ENCODE data around the gene SUCLA2. TPM values are rescaled to one million over a fixed set of nuclear protein-coding genes. Genes with fewer than 3 reads are reported as not detected.
"Not testable (repeated sequence)": the region's sequence is repeated elsewhere in the genome, so short reads cannot be mapped to it uniquely, and the experiment has no call there.

Gene SUCLA2
- total RNA-seq, 1 experiment from 2014 or later: 97.5 TPM

DNA sequence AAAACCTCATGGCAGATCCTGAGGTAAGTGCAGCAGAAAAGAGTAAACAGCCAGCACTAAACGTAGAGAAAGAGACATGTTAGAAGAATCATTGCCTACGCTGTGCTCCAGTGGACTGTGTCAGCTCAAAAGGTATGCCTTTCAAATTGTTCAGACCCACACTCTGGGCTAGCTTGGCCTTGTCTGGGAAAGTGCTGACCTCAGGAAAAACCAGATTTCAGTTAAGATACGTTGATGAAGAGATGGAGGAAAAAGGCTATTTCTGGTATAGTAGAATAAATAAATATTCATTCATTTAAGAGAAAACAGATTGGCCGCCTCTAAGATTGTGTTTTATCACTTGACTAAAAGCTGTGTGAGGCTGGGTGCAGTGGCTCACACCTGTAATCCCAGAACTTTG lies 9.6 kb upstream of the SUCLA2 start:
- DNase-seq: no peak
- Histone ChIP-seq H3K27ac (no peak overlapping the region), H3K4me1 (0 out of 2 replicates have a peak, but pooled peaks cover 3% of the 10 kb centered on the region), H3K4me3 (no peak overlapping the region), H3K27me3 (no peaks in the 10 kb centered on the region), H3K36me3 (no peaks in the 10 kb centered on the region), H3K9me3 (replicated peaks) (no peaks in the 10 kb centered on the region)

DNA sequence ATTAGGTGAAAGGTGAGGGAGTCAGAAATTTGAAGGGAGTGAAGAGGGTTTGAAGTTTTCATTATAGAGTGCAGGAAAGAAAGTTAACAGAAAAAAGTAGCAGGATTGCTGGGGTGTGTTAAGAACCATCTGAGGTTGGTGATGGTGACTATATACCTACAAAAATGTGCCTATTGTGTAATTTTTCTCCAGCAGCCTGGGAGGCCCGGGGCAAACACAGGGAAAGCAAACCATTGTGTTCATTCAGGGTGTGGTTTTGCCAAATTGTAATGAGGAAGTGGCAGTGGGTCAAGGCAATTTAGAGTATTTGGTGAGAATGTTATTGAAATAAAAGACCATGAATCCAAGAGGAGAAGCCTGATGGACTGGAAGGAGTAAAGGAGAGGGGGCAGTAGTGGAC lies 8.2 kb upstream of the SUCLA2 start:
- no peak for DNase-seq
- 0 out of 2 replicates have a peak, but pooled peaks cover 3% of the 10 kb centered on the region for H3K4me1 ChIP-seq

GRCh38 chr13:48006396-48006795 lies 5.3 kb upstream of the SUCLA2 start:
- no peak for DNase-seq
- Histone ChIP-seq H3K4me3 (no peak overlapping the region), H3K27me3 (no peaks in the 10 kb centered on the region), H3K36me3 (no peaks in the 10 kb centered on the region), H3K4me1 (peaks cover 5% of the 10 kb centered on the region; the same call in 1 of the 2 replicates), H3K27ac (no peak overlapping the region), H3K9me3 (replicated peaks) (no peaks in the 10 kb centered on the region)

More for the DNA sequence above, 8.2 kb upstream of the SUCLA2 start:
- Histone ChIP-seq H3K27me3 (no peaks in the 10 kb centered on the region), H3K9me3 (replicated peaks) (no peaks in the 10 kb centered on the region), H3K4me3 (no peak overlapping the region), H3K36me3 (no peaks in the 10 kb centered on the region), H3K27ac (no peak overlapping the region)

DNA sequence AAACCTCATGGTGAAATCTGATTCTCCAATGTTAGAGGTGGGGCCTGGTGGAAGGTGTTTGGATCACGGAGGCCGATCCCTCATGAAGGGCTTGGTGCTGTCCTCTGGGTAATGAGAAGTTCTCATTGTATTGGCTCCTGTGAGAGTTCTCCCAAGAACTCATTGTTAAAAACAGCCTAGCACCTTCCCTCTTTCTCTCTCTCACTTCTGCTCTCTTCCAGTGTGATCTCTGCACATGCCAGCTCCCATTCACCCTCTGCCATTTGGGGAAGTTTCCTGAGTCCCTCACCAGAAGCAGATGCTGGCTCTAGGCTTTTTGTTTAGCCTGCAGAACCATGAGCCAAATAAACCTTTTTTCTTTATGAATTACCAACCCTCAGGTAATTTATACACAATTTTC lies 3.1 kb upstream of the SUCLA2 start:
- H3K4me3 ChIP-seq: no peak overlapping the region
- no peaks in the 10 kb centered on the region for H3K36me3 ChIP-seq
- no peak for DNase-seq
- H3K27me3 ChIP-seq: no peaks in the 10 kb centered on the region
- no peaks in the 10 kb centered on the region for H3K9me3 ChIP-seq (replicated peaks)
- peaks cover 5% of the 10 kb centered on the region; the same call in 1 of the 2 replicates for H3K4me1 ChIP-seq
- no peak overlapping the region for H3K27ac ChIP-seq

GRCh38 chr13:48001999-48002398 lies 926 bp upstream of the SUCLA2 start:
- not testable (repeated sequence) for H3K27ac ChIP-seq; H3K27me3 ChIP-seq; H3K9me3 ChIP-seq (replicated peaks); H3K4me3 ChIP-seq; H3K4me1 ChIP-seq; DNase-seq
- peaks cover 13% of the 10 kb centered on the region for H3K36me3 ChIP-seq

DNA sequence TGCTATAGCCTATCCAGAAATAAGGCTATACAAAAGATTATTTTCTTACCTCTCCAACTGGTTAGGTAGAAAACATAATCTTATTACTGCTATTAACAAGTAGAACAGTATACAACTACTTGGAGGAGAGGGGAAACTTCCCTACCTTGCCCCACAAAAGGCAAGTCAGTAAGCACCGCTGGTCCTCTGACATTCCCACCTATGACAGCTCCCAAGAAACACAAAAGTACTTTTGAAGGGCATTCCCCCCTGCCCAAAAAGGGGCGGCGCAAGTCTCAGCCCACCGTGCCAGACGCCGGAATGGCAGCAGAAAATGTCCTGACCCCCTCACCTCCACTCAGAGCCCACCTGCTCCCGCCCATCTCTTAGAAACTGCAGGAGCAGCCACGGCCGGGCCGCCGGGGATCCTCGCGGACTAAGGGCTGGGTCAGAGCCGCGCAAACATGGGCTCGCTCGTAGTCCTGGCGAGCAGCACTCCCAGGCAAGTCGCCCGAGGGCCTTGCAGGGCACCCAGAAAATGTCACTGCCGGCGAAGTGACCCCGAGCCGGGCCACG lies 437 bp downstream of the SUCLA2 start:
- peaks cover 2% of the 10 kb centered on the region; the same call in 1 of the 2 replicates for H3K4me1 ChIP-seq
- H3K9me3 ChIP-seq (replicated peaks): no peaks in the 10 kb centered on the region
- H3K4me3 ChIP-seq: peak overlapping the region; percentile 96
- H3K27me3 ChIP-seq: no peaks in the 10 kb centered on the region
- H3K27ac ChIP-seq: peak overlapping the region; percentile 95
- DNase-seq: peak; percentile 64 to 69
- H3K36me3 ChIP-seq: peaks cover 17% of the 10 kb centered on the region

- H3K4me3 ChIP-seq: peak overlapping the region; percentile 96
- H3K9me3 ChIP-seq (replicated peaks): no peaks in the 10 kb centered on the region
- peaks cover 2% of the 10 kb centered on the region; the same call in 1 of the 2 replicates for H3K4me1 ChIP-seq
- H3K27me3 ChIP-seq: no peaks in the 10 kb centered on the region
- DNase-seq: no peak
- peaks cover 24% of the 10 kb centered on the region for H3K36me3 ChIP-seq
- no peak overlapping the region for H3K27ac ChIP-seq
Observed at GRCh38 chr13:47999973-48000372, 1.1 kb downstream of the SUCLA2 start.

DNA sequence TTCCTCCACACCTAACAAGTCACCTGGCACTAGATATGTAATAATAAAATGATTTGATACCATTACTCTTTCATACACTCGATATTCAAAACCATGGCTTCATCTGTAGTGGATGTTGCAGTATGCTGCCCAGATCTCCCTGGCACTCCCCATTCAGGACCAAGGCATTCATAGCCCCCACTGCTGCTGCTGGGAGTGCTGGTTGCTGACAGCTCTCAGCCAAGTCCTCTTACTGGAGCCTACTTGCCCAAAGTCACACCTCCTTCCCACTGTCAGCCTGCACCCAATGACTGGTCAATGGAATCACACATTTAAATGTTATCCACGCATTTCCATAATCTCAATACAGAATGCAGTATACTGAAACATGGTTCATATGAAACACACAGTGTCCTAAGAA lies 3.7 kb downstream of the SUCLA2 start:
- no peak for DNase-seq
- Histone ChIP-seq H3K9me3 (replicated peaks) (no peaks in the 10 kb centered on the region), H3K4me3 (no peak overlapping the region), H3K36me3 (peaks cover 50% of the 10 kb centered on the region), H3K27me3 (no peaks in the 10 kb centered on the region), H3K27ac (no peak overlapping the region), H3K4me1 (peaks cover 2% of the 10 kb centered on the region; the same call in 1 of the 2 replicates)

DNA sequence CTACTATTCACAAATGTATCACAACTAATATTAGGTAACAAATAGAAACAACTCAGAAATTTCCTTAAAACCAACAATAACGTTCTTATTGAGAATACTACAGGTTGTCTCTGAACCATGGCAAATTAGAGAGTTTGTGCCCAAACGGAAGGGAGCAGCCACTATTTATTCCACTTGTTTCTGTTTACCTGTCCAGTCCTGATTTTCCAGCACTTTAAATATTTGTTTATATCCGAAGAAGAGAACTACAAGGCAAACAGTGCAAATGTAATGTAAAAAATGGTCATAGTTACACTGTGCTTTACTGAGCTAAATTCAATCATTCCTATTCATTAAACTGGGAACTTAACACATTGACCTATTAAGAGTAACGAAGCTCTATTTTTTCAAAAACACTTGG lies 9.2 kb downstream of the SUCLA2 start:
- no peaks in the 10 kb centered on the region for H3K4me1 ChIP-seq
- H3K4me3 ChIP-seq: no peak overlapping the region
- no peak overlapping the region for H3K27ac ChIP-seq
- DNase-seq: no peak
- H3K9me3 ChIP-seq (replicated peaks): no peaks in the 10 kb centered on the region
- H3K36me3 ChIP-seq: peaks cover 76% of the 10 kb centered on the region
- H3K27me3 ChIP-seq: no peaks in the 10 kb centered on the region

DNA sequence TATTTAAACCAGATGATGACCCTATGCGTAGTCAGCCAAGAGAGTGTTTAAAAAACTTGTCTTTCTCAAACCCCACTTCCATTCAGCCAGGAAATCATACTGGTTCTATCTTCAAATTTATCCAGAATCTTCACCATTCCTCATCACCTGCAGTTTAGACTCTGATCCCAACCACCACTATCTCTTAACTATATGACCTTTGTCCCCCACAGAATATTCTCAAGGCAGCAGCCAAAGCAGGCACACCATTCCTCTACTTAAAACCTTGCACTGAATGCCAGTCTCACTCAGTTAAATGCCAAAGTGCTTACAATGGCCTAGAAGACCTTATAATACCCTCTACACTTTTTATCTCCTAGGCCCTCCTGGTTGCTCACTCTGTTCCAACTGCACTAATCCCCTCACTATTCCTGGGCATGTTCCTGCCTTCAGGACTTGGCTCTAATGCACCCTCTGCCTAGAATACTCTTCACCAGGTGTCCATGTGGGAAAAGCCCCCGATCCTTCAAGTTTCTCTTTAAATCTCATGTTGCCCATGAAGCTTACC lies 10.1 kb downstream of the SUCLA2 start:
- DNase-seq: no peak
- H3K4me3 ChIP-seq: no peak overlapping the region
- H3K4me1 ChIP-seq: no peaks in the 10 kb centered on the region
- H3K36me3 ChIP-seq: peaks cover 83% of the 10 kb centered on the region
- no peak overlapping the region for H3K27ac ChIP-seq
- H3K9me3 ChIP-seq (replicated peaks): no peaks in the 10 kb centered on the region
- H3K27me3 ChIP-seq: no peaks in the 10 kb centered on the region

DNA sequence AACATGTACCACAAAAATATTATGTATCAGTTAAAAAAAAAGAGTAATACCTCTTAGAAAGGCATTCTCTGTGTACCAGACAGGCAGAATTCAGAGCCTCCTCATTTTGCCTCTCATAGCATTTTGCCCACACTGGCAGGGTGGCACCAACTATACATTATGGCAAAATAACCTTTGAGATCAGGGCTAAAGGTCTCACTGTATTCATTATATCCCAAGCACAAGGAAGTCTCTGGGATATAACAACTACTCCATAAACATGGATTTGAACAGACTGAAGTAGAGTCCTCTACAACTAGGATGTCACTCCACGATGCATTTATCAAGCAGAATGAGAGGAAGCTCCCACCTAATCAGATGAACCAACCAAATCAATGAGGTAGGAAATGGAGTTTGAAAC lies 10.6 kb downstream of the SUCLA2 start:
- Histone ChIP-seq H3K4me3 (no peak overlapping the region), H3K36me3 (peaks cover 78% of the 10 kb centered on the region), H3K9me3 (replicated peaks) (no peaks in the 10 kb centered on the region), H3K27me3 (no peaks in the 10 kb centered on the region), H3K4me1 (no peaks in the 10 kb centered on the region), H3K27ac (no peak overlapping the region)
- DNase-seq: no peak

DNA sequence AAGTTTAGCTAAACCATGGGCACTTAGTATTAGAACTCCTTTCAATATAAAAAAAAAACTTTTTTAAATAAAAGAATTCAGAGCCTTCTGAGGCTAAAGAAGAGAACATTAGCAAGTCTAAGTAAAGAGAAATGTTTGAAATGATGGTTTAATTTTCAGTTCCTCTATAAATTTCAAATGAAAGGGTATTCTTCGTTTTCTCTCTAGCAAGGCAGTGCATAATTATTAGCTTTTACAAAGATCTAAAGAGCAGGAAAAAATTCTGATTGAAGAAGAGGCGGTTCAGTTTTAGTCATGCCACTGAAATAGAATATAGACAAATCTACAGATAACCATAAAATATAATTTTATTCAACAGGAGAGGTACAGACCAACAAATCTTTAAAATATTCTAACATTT lies 18.0 kb downstream of the SUCLA2 start:
- DNase-seq: no peak
- Histone ChIP-seq H3K27ac (no peak overlapping the region), H3K36me3 (peaks cover 40% of the 10 kb centered on the region), H3K27me3 (no peaks in the 10 kb centered on the region), H3K4me1 (no peaks in the 10 kb centered on the region), H3K9me3 (replicated peaks) (no peaks in the 10 kb centered on the region; the same call in 1 of the 2 replicates), H3K4me3 (no peak overlapping the region)

DNA sequence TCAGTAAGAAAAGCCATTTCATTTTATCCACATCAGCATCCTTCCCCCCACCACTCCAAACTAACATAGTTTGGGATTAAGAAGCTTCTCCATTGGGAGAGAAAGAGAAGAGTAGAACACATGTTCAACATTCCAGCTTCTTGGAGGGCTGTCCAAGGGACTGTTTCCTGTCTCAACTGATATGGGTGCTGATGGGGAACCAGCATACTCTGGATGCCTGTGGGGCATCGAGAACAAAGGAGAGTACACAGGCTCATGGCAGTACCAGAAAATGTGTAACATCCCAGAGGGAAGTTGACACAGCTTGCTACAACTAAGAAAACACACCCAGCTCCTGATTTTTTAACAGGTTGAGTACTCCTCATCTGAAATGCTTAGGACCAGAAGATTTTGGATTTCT lies 24.7 kb downstream of the SUCLA2 start:
- H3K36me3 ChIP-seq: peaks cover 48% of the 10 kb centered on the region
- no peaks in the 10 kb centered on the region for H3K27me3 ChIP-seq
- no peak overlapping the region for H3K27ac ChIP-seq
- no peak for DNase-seq
- no peak overlapping the region for H3K4me3 ChIP-seq
- no peaks in the 10 kb centered on the region for H3K4me1 ChIP-seq
- H3K9me3 ChIP-seq (replicated peaks): no peaks in the 10 kb centered on the region; the same call in 1 of the 2 replicates

- no peak overlapping the region for H3K4me3 ChIP-seq
- H3K27me3 ChIP-seq: no peaks in the 10 kb centered on the region
- H3K4me1 ChIP-seq: no peaks in the 10 kb centered on the region
- DNase-seq: no peak
- H3K27ac ChIP-seq: no peak overlapping the region
- H3K9me3 ChIP-seq (replicated peaks): peaks cover 7% of the 10 kb centered on the region; the same call in 1 of the 2 replicates
- peaks cover 80% of the 10 kb centered on the region for H3K36me3 ChIP-seq
Observed at GRCh38 chr13:47964863-47965262, 36.2 kb downstream of the SUCLA2 start.

DNA sequence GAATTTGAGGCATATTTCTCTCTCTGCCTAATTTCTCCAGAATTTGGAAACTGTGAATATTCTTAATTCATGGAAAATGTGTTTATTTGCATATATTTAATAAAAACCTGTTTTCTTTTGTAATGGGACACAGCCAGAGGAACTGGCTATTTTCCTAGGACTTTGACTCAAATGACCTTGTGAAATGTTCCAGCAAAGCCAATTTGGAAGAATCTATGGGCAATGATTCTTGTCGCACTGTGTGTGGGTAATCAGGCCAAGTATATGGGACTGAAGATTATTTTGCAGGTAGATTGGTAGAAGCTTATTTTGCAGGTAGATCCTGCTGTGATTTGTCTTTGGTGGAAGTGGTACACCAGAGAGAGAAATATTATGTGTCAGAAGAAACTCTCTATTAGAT lies 38.8 kb downstream of the SUCLA2 start:
- Histone ChIP-seq H3K9me3 (replicated peaks) (peaks cover 15% of the 10 kb centered on the region), H3K27ac (no peak overlapping the region), H3K4me1 (no peaks in the 10 kb centered on the region), H3K27me3 (no peaks in the 10 kb centered on the region), H3K4me3 (no peak overlapping the region), H3K36me3 (peaks cover 78% of the 10 kb centered on the region)
- DNase-seq: no peak
